GM12892 (cell line): ENCODE results near the gene IGF1R.

ENCODE experiments used
- POLR2A ChIP-seq: IDR thresholded peaks from 2 replicates; pipeline ENCODE4 v1.6.1; 2011; ENCODE audit warnings: low read depth, low read length, control low read depth
- TAF1 ChIP-seq: IDR thresholded peaks from 2 replicates; pipeline ENCODE4 v1.6.1; 2011; ENCODE audit warnings: low read depth, mild to moderate bottlenecking, control low read depth, low read length, borderline replicate concordance

GRCh38 chr15:98998279-98998678, 349.9 kb downstream of the IGF1R start:
- TF ChIP-seq TAF1 (no peak), POLR2A (no peak)
